PC-9 (cell line): Measurements from ENCODE around the gene AGBL4. TPM values are rescaled to one million over a fixed set of nuclear protein-coding genes. Genes with fewer than 3 reads are reported as not detected.

Source experiments
- BruUV-seq: library from RNA; stranded (reverse); fragments of 400-500 nt; replicated peaks from 2 replicates; lab custom pipeline; 2021; lab: Mats Ljungman, UMichigan
- CTCF ChIA-PET: fragments of 300-600 bp; sonication (Branson Sonifier 250); formaldehyde crosslinking; loops from one replicate; lab custom pipeline; 2022; ENCODE audit warnings: antibody characterized with exemption; lab: Charles Lee
- POLR2A ChIA-PET: fragments of 300-600 bp; sonication (Branson Sonifier 250); formaldehyde crosslinking; loops from one replicate; lab custom pipeline; 2022; ENCODE audit warnings: antibody characterized with exemption; ENCODE audit not compliant: unreplicated experiment; lab: Charles Lee
- DNase-seq, 2 experiments: peaks; one replicate each; pipeline versions ENCODE4 v3.0.0 to v3.0.0-alpha.2; 2015 to 2022; ENCODE audit warnings: mixed read lengths in 1 of 2
- H2AFZ ChIP-seq: fragments of 200-600 bp; sonication (generic); 2 replicates; pipeline ENCODE4 v1.8.1; 2017; ENCODE audit warnings: antibody characterized with exemption
- H3F3A ChIP-seq: fragments of 200-600 bp; sonication (generic); 2 replicates; pipeline ENCODE4 v1.8.1; 2017; ENCODE audit warnings: antibody characterized with exemption, mild to moderate bottlenecking, low read depth; ENCODE audit not compliant: insufficient read depth
- H3K27ac ChIP-seq: fragments of 200-600 bp; sonication (generic); 2 replicates; pipeline ENCODE4 v1.6.1; 2016; ENCODE audit warnings: mixed run types
- H3K27me3 ChIP-seq: fragments of 200-600 bp; sonication (generic); 2 replicates; pipeline ENCODE4 v1.6.1; 2016; ENCODE audit warnings: low read depth, mixed run types; ENCODE audit not compliant: insufficient read depth
- H3K36me3 ChIP-seq: fragments of 200-600 bp; sonication (generic); 2 replicates; pipeline ENCODE4 v1.6.1; 2016; ENCODE audit warnings: low read depth, mixed run types
- H3K4me1 ChIP-seq: fragments of 200-600 bp; sonication (generic); replicated peaks from 2 replicates; pipeline ENCODE4 v1.6.1; 2016; ENCODE audit warnings: mixed run types; ENCODE audit not compliant: insufficient read depth
- H3K4me2 ChIP-seq: fragments of 200-600 bp; sonication (generic); 2 replicates; pipeline ENCODE4 v1.6.1; 2017; ENCODE audit warnings: mixed run types
- H3K4me3 ChIP-seq: fragments of 200-600 bp; sonication (generic); 2 replicates; pipeline ENCODE4 v1.6.1; 2016; ENCODE audit warnings: mixed run types
- H3K79me2 ChIP-seq: fragments of 200-600 bp; sonication (generic); 2 replicates; pipeline ENCODE4 v1.6.1; 2017; ENCODE audit warnings: low read depth, mixed run types
- H3K9me2 ChIP-seq: fragments of 200-600 bp; sonication (generic); 2 replicates; pipeline ENCODE4 v1.8.1; 2017; ENCODE audit warnings: mild to moderate bottlenecking; ENCODE audit not compliant: insufficient read depth
- H3K9me3 ChIP-seq: fragments of 200-600 bp; sonication (generic); 2 replicates; pipeline ENCODE4 v1.8.1; 2016; ENCODE audit warnings: low read depth; ENCODE audit not compliant: insufficient read depth
- H4K20me1 ChIP-seq: fragments of 200-600 bp; sonication (generic); 2 replicates; pipeline ENCODE4 v1.8.1; 2017; ENCODE audit not compliant: insufficient read depth
- CTCF ChIP-seq: fragments of 200-600 bp; sonication (generic); conservative IDR thresholded peaks from 2 replicates; pipeline ENCODE4 v1.6.1; 2017; ENCODE audit warnings: mixed run types, antibody characterized with exemption, mild to moderate bottlenecking, moderate library complexity
- EZH2 ChIP-seq: fragments of 200-600 bp; sonication (generic); IDR thresholded peaks from 2 replicates; pipeline ENCODE4 v1.8.0; 2017; ENCODE audit warnings: antibody characterized with exemption, low read depth
- intact Hi-C: fragments of 100-400 bp; cut with micrococcal nuclease; formaldehyde crosslinking; loops from one replicate; pipeline ENCODE4 v1.10.0; 2022; ENCODE audit not compliant: unreplicated experiment
- total RNA-seq: library from RNA; stranded (reverse); gene quantifications from 2 replicates; pipeline ENCODE4 v1.2.3, GENCODE V29; 2021

AGBL4 gene
- total RNA-seq, 1 experiment from 2014 or later = not detected

GRCh38 chr1:48693180-48693579, 1330.6 kb downstream of the AGBL4 start:
- Histone ChIP-seq H3K79me2 (no peaks in the 10 kb centered on the region), H4K20me1 (no peaks in the 10 kb centered on the region), H3K9me3 (no peaks in the 10 kb centered on the region), H3K4me2 (no peak overlapping the region), H3K27me3 (peaks cover 38% of the 10 kb centered on the region), H2AFZ (no peak overlapping the region), H3K9me2 (no peaks in the 10 kb centered on the region), H3F3A (no peaks in the 10 kb centered on the region), H3K36me3 (no peaks in the 10 kb centered on the region), H3K4me3 (no peak overlapping the region), H3K4me1 (no peaks in the 10 kb centered on the region), H3K27ac (no peak overlapping the region)
- BruUV-seq = no TSS peak
- intact Hi-C loops = no loop called here
- ChIA-PET CTCF (no interaction called here), POLR2A (no interaction called here)
- TF ChIP-seq CTCF = no peak
- TF ChIP-seq EZH2 = no peak
- no peak for DNase-seq

GRCh38 chr1:48692235-48692634, 1331.5 kb downstream of the AGBL4 start:
- Histone ChIP-seq H3K4me1 (no peaks in the 10 kb centered on the region), H3K27ac (no peak overlapping the region), H3K4me3 (no peak overlapping the region), H3K79me2 (no peaks in the 10 kb centered on the region), H3K27me3 (peaks cover 39% of the 10 kb centered on the region), H4K20me1 (no peaks in the 10 kb centered on the region), H3K36me3 (no peaks in the 10 kb centered on the region), H3K9me3 (no peaks in the 10 kb centered on the region), H3F3A (no peaks in the 10 kb centered on the region), H2AFZ (no peak overlapping the region), H3K4me2 (no peak overlapping the region), H3K9me2 (no peaks in the 10 kb centered on the region)
- DNase-seq = no peak
- no TSS peak for BruUV-seq
- intact Hi-C loops = no loop called here
- ChIA-PET POLR2A (no interaction called here), CTCF (no interaction called here)
- no peak for TF ChIP-seq CTCF
- no peak for TF ChIP-seq EZH2

GRCh38 chr1:48691429-48692001, 1332.2 kb downstream of the AGBL4 start:
- no peaks in the 10 kb centered on the region for H3K9me3 ChIP-seq
- no peaks in the 10 kb centered on the region for H3K4me1 ChIP-seq
- no peaks in the 10 kb centered on the region for H3K9me2 ChIP-seq
- BruUV-seq = no TSS peak
- H3K36me3 ChIP-seq = no peaks in the 10 kb centered on the region
- TF ChIP-seq CTCF (no peak), EZH2 (no peak)
- H3K79me2 ChIP-seq = no peaks in the 10 kb centered on the region
- CTCF ChIA-PET = no interaction called here
- peaks cover 44% of the 10 kb centered on the region for H3K27me3 ChIP-seq
- no peak for DNase-seq
- POLR2A ChIA-PET = no interaction called here
- intact Hi-C loops = no loop called here
- H3K4me3 ChIP-seq = no peak overlapping the region
- no peak overlapping the region for H3K27ac ChIP-seq
- no peak overlapping the region for H3K4me2 ChIP-seq
- H4K20me1 ChIP-seq = no peaks in the 10 kb centered on the region
- H3F3A ChIP-seq = no peaks in the 10 kb centered on the region
- H2AFZ ChIP-seq = no peak overlapping the region
